GM19438 (cell line): ENCODE measurements around the gene DDX50.
"Not testable (repeated sequence)": the region's sequence is repeated elsewhere in the genome, so short reads cannot be mapped to it uniquely, and the experiment has no call there.

ENCODE experiments used
- ATAC-seq: cut with Tn5 transposase; IDR thresholded peaks from one replicate; pipeline ENCODE4 v1.9.1; 2021; ENCODE audit warnings: low read depth; ENCODE audit not compliant: unreplicated experiment

The DDX50 gene

GRCh38 chr10:68899186-68899745, 1.8 kb upstream of the DDX50 start:
- ATAC-seq, result no peak

- peak; percentile 36 for ATAC-seq
Measured at GRCh38 chr10:68900427-68901104, 549 bp upstream of the DDX50 start.

GRCh38 chr10:68902382-68902781, 1.3 kb downstream of the DDX50 start:
- no peak for ATAC-seq

- no peak for ATAC-seq
Measured at GRCh38 chr10:68924593-68924992, 23.5 kb downstream of the DDX50 start.

GRCh38 chr10:68925489-68925888, 24.4 kb downstream of the DDX50 start:
- ATAC-seq, result no peak

GRCh38 chr10:68929157-68929556, 28.0 kb downstream of the DDX50 start:
- ATAC-seq, result not testable (repeated sequence)

- ATAC-seq, result not testable (repeated sequence)
Measured at GRCh38 chr10:68929888-68930287, 28.8 kb downstream of the DDX50 start.

- ATAC-seq, result not testable (repeated sequence)
Measured at GRCh38 chr10:68932860-68933259, 31.7 kb downstream of the DDX50 start.

- ATAC-seq, result no peak
Measured at GRCh38 chr10:68934994-68935393, 33.9 kb downstream of the DDX50 start.

GRCh38 chr10:68938117-68938516, 37.0 kb downstream of the DDX50 start:
- no peak for ATAC-seq

- ATAC-seq, result no peak
Measured at GRCh38 chr10:68938884-68939283, 37.8 kb downstream of the DDX50 start.

- ATAC-seq, result not testable (repeated sequence)
Measured at GRCh38 chr10:68940917-68941316, 39.8 kb downstream of the DDX50 start.

- ATAC-seq, result no peak
Measured at GRCh38 chr10:68950598-68950997, 49.5 kb downstream of the DDX50 start.

GRCh38 chr10:68954904-68955303, 53.8 kb downstream of the DDX50 start:
- ATAC-seq, result no peak

- ATAC-seq, result peak; percentile 8
Measured at GRCh38 chr10:68955355-68955831, 54.3 kb downstream of the DDX50 start.

- ATAC-seq, result peak; percentile 86
Measured at GRCh38 chr10:68955832-68956532, 54.9 kb downstream of the DDX50 start, which contains the start of gene DDX21. Gene DDX21, plus strand, starts transcription at chr10:68956170. Its CDS starts 56 bp downstream, at chr10:68956226.

- no peak for ATAC-seq
Measured at GRCh38 chr10:68957284-68957615, 56.1 kb downstream of the DDX50 start.

- no peak for ATAC-seq
Measured at GRCh38 chr10:68957654-68958053, 56.5 kb downstream of the DDX50 start.

- ATAC-seq, result no peak
Measured at GRCh38 chr10:68959695-68960527, 58.8 kb downstream of the DDX50 start.

GRCh38 chr10:68963151-68963550, 62.0 kb downstream of the DDX50 start:
- ATAC-seq, result no peak

GRCh38 chr10:68973975-68974374, 72.9 kb downstream of the DDX50 start:
- ATAC-seq, result no peak
